Nephron progenitor cell (in vitro differentiated cells): Measurements from ENCODE around the gene MTERF1.

Source experiments
- DNase-seq: peaks from one replicate; pipeline ENCODE4 v3.0.0; 2021
- H3K27ac Mint-ChIP-seq: 2 replicates; pipeline ENCODE4 v1.8.0; 2021; ENCODE audit warnings: mild to moderate bottlenecking, moderate library complexity, mixed read lengths
- H3K27me3 Mint-ChIP-seq: 2 replicates; pipeline ENCODE4 v1.8.0; 2021; ENCODE audit warnings: mild to moderate bottlenecking, low read depth, mixed read lengths; ENCODE audit not compliant: poor library complexity
- H3K36me3 Mint-ChIP-seq: 2 replicates; pipeline ENCODE4 v1.8.0; 2021; ENCODE audit warnings: low read depth, mixed read lengths
- H3K4me1 Mint-ChIP-seq: 2 replicates; pipeline ENCODE4 v1.8.0; 2021; ENCODE audit warnings: mixed read lengths
- H3K4me3 Mint-ChIP-seq: 2 replicates; pipeline ENCODE4 v1.8.0; 2021; ENCODE audit warnings: mild to moderate bottlenecking, moderate library complexity, mixed read lengths
- H3K9me3 Mint-ChIP-seq: 2 replicates; pipeline ENCODE4 v1.8.0; 2021; ENCODE audit warnings: mild to moderate bottlenecking, moderate library complexity, mixed read lengths
- CTCF ChIP-seq: fragments of 200-600 bp; sonication (generic); IDR thresholded peaks from 2 replicates; pipeline ENCODE4 v1.5.0; 2021; ENCODE audit warnings: antibody characterized with exemption

The MTERF1 gene

GRCh38 chr7:91838439-91838838 is 42.1 kb downstream of the MTERF1 start:
- no peak for DNase-seq
- Mint-ChIP-seq H3K4me3 (no peak overlapping the region), H3K4me1 (no peaks in the 10 kb centered on the region), H3K36me3 (peaks cover 17% of the 10 kb centered on the region), H3K27ac (no peak overlapping the region), H3K9me3 (peaks cover 24% of the 10 kb centered on the region), H3K27me3 (peaks cover 4% of the 10 kb centered on the region)
- TF ChIP-seq CTCF, result no peak

DNA sequence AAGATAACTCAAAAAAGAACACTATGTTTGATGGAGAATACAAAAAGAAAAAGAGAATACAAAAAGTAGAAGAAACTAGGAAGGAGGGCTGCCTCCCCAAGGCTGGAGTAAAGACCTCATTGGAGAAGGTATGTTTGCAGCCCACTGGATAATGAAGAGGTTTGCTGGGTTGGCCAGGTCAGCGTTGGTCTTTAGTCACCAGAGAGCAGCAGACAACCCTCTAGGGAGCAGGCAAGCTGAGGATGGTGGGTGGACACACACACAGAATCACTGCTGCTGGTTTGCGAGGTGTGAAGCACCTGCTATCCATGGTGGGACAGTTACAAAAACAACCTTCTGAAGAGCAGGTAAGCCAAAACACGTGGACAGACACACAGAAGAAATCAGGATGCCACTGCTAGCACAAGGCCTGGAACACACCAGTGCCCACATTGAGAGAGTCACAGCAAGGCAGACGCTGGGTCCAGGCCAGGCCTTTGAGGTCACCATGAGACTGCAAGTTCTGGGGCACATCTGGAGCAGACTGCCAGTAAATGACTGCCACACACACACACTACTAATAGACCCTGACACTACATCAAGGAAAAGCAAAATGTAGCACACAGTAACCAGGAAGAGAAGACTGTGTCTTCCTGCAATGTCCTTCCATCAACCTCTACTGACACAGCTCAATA is 43.0 kb downstream of the MTERF1 start:
- no peaks in the 10 kb centered on the region for H3K4me1 Mint-ChIP-seq
- H3K9me3 Mint-ChIP-seq, result peaks cover 22% of the 10 kb centered on the region
- TF ChIP-seq CTCF, result no peak
- peaks cover 4% of the 10 kb centered on the region for H3K27me3 Mint-ChIP-seq
- peaks cover 16% of the 10 kb centered on the region for H3K36me3 Mint-ChIP-seq
- H3K4me3 Mint-ChIP-seq, result no peak overlapping the region
- no peak for DNase-seq
- H3K27ac Mint-ChIP-seq, result no peak overlapping the region

DNA sequence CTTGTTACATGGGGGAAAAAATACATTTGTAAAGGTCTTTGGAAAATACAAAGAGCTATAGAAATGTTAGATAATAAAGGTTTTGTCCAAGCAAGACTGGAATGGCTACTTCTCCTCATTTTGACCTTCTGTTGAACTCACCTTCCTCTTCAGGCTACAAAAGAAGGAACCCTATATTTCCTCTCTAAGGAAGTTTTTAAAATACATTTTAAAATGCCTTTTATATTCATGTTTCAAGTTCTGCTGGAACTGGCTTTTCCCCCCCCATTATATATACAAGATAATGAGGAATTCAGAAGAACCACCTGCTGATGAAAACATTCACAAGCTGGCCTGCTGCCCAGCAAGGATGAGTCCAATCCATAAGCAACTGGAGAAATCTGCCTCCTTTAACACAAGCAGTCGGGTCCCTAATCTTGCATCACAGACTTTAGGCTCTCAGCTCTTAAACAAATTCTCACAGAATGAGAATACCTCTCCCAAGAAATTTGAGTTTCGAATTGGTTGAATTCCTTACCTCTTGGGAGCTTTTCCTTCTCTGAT is 44.6 kb downstream of the MTERF1 start:
- no peak for TF ChIP-seq CTCF

GRCh38 chr7:91835091-91835825 is 45.2 kb downstream of the MTERF1 start:
- DNase-seq, result no peak
- no peak overlapping the region for H3K4me3 Mint-ChIP-seq
- peaks cover 4% of the 10 kb centered on the region for H3K27me3 Mint-ChIP-seq
- H3K36me3 Mint-ChIP-seq, result no peaks in the 10 kb centered on the region
- no peak overlapping the region for H3K27ac Mint-ChIP-seq
- H3K4me1 Mint-ChIP-seq, result no peaks in the 10 kb centered on the region
- TF ChIP-seq CTCF, result no peak
- H3K9me3 Mint-ChIP-seq, result peaks cover 3% of the 10 kb centered on the region

More for the DNA sequence above, 44.6 kb downstream of the MTERF1 start:
- no peak for DNase-seq
- Mint-ChIP-seq H3K27ac (no peak overlapping the region), H3K27me3 (peaks cover 4% of the 10 kb centered on the region), H3K4me1 (no peaks in the 10 kb centered on the region), H3K36me3 (peaks cover under 1% of the 10 kb centered on the region), H3K4me3 (no peak overlapping the region), H3K9me3 (peaks cover 6% of the 10 kb centered on the region)

DNA sequence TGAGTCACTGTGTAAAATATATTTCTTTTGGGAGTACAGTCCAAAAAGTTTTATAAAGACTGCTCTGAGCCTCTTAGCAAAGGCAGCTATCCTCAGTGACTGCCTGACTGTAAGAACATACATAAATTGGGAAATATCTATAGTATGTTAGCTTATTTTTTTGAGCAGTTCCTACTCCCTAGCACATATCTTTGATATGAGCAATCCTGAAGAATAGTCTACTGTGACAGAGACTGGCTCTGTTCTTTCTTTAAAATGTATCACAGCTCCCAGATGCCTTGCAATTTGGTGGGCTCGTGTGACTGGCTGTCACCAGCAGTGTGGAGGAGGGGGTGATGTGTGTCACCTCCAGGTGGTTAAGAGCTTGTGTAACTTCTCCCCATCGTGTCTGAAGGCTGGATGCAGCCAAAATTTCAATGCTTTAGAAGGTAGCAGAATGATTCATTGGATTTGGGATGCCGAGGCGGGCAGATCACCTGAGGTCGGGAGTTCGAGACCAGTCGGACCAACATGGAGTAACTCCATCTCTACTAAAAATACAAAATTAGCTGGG is 47.9 kb downstream of the MTERF1 start:
- H3K4me1 Mint-ChIP-seq, result no peaks in the 10 kb centered on the region

More for the DNA sequence above, 47.9 kb downstream of the MTERF1 start:
- no peaks in the 10 kb centered on the region for H3K36me3 Mint-ChIP-seq
- H3K9me3 Mint-ChIP-seq, result no peaks in the 10 kb centered on the region
- peak overlapping the region; percentile 39 for H3K27ac Mint-ChIP-seq
- H3K27me3 Mint-ChIP-seq, result peaks cover 3% of the 10 kb centered on the region
- no peak overlapping the region for H3K4me3 Mint-ChIP-seq
- TF ChIP-seq CTCF, result no peak
- DNase-seq, result no peak
